NK-92 (cell line): ENCODE results near the gene MPST.

ENCODE experiments used
- DNase-seq: peaks from one replicate; lab custom pipeline; 2025; ENCODE audit not compliant: unreplicated experiment; lab: John Stamatoyannopoulos, UW

MPST gene

GRCh38 chr22:37043828-37044538 lies 24.4 kb downstream of the MPST start:
- no peak for DNase-seq

- DNase-seq, result no peak
Measured at GRCh38 chr22:37044634-37045625, 25.4 kb downstream of the MPST start.

- DNase-seq, result no peak
Measured at GRCh38 chr22:37045958-37046357, 26.4 kb downstream of the MPST start.

GRCh38 chr22:37046589-37046988 lies 27.0 kb downstream of the MPST start:
- DNase-seq, result no peak

GRCh38 chr22:37047006-37047405 lies 27.5 kb downstream of the MPST start:
- no peak for DNase-seq

GRCh38 chr22:37048133-37048532 lies 28.6 kb downstream of the MPST start:
- no peak for DNase-seq

- no peak for DNase-seq
Measured at GRCh38 chr22:37049224-37049623, 29.7 kb downstream of the MPST start.

- no peak for DNase-seq
Measured at GRCh38 chr22:37050913-37051312, 31.4 kb downstream of the MPST start.

- DNase-seq, result no peak
Measured at GRCh38 chr22:37051391-37052385, 32.1 kb downstream of the MPST start, which contains the start of gene KCTD17. TSS of gene KCTD17 (plus strand) at chr22:37051742. CDS start at chr22:37051761, 19 bp downstream.

- no peak for DNase-seq
Measured at GRCh38 chr22:37052386-37053309, 33.1 kb downstream of the MPST start.

GRCh38 chr22:37053310-37054055 lies 33.9 kb downstream of the MPST start:
- DNase-seq, result no peak

- DNase-seq, result no peak
Measured at GRCh38 chr22:37054056-37054395, 34.5 kb downstream of the MPST start.

GRCh38 chr22:37054600-37055365 lies 35.2 kb downstream of the MPST start:
- DNase-seq, result no peak

GRCh38 chr22:37056246-37056645 lies 36.7 kb downstream of the MPST start:
- DNase-seq, result no peak

- DNase-seq, result no peak
Measured at GRCh38 chr22:37057226-37057625, 37.7 kb downstream of the MPST start.

- no peak for DNase-seq
Measured at GRCh38 chr22:37057796-37058510, 38.4 kb downstream of the MPST start.

- DNase-seq, result no peak
Measured at GRCh38 chr22:37058917-37059701, 39.6 kb downstream of the MPST start.
